DLD1 (cell line): ENCODE data around the gene TRPM6.
"Not testable (repeated sequence)": the region's sequence is repeated elsewhere in the genome, so short reads cannot be mapped to it uniquely, and the experiment has no call there.

ENCODE experiments used
- in situ Hi-C: cut with HindIII; loops from 2 replicates; pipeline ENCODE4 v1.10.0; 2017; ENCODE audit warnings: low sequenced_read_pairs

The TRPM6 gene

DNA sequence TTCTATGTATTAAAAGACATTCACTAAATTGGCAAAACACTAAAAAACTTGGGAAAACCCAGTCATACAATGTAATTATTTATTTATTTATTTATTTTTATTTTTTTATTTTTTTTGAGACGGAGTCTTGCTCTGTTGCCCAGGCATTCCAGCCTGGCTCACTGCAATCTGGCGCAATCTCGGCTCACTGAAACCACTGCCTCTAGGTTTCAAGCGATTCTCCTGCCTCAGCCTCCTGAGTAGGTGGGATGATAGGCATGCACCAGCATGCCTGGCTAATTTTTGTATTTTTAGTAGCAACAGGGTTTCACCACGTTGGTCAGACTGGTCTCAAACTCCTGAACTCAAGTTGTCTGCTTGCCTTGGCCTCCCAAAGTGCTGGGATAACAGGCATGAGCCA lies 27.5 kb downstream of the TRPM6 start:
- in situ Hi-C loops = not testable (repeated sequence)

DNA sequence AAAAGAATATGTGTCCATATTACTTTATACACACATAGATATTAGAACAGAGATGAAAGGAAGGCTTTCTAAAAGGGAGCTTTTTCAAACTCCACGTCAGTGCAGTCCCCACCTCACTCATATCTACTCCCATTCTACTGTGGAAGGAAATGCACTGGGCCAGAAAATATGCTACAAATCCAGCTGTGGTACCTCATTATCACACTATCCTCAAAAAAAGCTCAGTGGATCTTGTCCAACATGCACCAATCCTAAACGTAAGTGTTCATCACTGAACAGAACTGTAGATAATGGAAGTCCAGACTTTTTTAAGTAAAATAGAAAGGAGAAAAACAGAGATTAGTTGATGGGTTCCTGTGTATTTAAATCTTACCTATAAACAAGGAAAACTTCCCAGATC lies 27.9 kb downstream of the TRPM6 start:
- in situ Hi-C loops = no loop called here

DNA sequence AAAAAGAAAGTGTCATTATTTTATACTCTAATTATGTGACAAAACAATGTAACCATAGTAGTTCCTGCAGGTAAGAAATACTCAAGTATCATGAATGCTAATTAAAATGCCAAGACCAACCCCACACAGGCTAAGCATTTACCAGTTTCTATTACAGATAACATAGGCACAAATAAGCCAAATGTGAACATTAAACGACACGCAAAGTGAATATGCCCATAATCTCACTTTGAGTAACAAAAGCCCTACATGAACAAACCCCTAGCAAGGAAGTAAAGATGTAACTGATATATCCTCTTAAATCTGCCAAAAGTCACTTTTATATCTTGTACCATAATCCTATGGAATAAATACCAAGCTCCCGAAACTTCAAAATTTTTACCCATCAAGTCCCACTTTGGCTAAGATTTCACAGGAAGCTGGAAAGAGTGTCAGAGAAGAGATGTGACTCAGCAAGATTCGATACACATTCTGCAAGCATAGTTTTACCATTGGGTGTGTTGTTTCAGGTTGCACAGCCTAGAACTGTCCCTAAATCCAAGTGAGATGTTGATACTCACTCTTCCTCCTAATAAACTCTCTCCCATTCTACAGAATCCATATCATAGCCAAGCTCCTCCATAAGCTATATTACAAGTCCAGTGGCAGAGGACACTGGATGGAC lies 28.8 kb downstream of the TRPM6 start:
- in situ Hi-C loops = no loop called here

DNA sequence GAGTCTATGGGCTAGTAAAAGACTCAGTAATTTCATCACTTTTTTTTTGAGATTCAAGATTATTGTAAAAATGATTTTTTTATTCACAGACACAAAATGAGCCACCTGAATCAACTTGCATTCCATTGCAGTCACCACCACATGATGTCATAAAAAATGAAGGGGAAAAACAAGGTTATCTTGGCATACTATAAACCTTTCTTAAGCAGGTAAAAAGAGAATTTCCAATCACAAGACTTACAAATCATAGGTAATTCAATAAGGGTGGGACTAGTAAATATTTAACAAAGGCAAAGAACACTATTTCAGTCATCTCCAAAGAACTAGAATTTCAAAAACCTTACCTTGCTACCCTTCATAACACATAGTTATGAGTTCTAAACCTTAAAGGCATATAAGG lies 30.7 kb downstream of the TRPM6 start:
- in situ Hi-C loops = no loop called here

DNA sequence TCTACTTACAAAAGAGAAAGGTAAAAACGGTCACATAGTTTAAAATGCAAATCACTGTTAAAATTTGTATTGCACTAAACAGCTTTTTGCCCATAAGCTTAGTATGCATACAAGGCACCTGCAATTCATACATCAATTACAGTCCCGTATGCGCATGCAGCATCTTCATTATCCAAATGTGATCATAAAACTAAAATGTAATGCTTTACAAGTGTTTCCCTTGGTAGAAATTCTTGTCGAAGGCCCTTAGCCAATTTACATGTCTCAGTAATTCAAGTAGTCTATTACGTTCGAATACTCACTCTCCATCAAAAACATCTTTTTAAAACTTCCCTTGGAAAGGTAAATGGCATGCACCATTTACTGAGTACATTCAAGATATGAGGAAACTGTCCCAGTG lies 32.6 kb downstream of the TRPM6 start:
- in situ Hi-C loops = no loop called here

DNA sequence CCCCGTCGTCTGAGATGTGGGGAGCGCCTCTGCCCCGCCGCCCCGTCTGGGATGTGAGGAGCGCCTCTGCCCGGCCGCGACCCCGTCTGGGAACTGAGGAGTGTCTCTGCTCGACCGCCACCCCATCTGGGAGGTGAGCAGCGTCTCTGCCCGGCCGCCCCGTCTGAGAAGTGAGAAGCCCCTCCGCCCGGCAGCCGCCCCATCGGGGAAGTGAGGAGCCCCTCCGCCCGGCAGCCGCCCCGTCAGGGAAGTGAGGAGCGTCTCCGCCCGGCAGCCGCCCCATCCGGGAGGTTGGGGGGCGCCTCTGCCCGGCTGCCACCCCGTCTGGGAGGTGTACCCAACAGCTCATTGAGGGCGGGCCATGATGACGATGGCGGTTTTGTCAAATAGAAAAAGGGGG lies 34.7 kb downstream of the TRPM6 start:
- in situ Hi-C loops = not testable (repeated sequence)

DNA sequence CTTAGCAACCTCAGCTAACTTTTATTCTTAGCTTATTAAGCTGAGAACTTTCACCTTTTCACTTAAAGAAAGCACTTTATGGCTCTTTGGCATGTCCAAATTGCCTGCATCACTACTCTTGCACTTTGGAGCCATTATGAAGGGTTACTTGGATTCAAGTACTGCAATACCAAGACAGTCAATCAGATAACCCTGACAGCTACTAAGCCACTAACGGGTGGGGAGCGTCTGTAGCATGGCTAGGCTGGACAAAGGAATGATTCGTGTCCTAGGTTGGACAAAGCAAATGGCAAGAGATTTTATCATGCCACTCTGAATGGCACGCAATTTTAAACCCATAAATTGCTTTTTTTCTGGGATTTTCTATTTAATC lies 39.6 kb downstream of the TRPM6 start:
- in situ Hi-C loops = no loop called here

DNA sequence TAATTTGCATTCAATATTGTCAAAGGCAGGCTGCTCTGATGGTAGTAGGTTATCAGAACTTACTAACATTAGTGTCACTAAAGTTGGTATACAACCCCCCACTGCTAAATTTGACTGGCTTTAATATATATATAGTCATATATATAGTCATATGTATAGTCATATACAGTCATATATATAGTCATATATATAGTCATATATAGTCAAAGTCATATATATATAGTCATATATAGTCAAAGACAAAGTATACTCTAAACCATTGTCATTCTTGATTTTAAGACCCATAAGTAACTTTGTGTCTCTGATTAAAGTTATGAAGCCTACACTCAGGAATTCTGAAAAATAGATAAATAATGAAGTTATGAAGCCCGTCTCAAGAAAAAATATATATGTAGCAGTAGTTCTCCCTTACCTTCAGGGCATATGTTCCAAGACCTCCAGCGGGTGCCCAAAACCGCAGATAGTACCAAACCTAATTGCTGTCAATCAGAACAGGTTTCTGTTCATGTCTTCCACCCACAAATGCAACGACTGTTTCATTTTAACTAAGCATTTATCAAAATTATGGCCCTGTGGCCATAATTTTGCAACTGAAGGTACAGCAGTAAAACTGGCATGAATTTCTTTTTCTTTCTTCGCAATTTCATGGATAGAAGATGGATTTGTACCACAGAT lies 40.1 kb downstream of the TRPM6 start:
- in situ Hi-C loops = no loop called here

DNA sequence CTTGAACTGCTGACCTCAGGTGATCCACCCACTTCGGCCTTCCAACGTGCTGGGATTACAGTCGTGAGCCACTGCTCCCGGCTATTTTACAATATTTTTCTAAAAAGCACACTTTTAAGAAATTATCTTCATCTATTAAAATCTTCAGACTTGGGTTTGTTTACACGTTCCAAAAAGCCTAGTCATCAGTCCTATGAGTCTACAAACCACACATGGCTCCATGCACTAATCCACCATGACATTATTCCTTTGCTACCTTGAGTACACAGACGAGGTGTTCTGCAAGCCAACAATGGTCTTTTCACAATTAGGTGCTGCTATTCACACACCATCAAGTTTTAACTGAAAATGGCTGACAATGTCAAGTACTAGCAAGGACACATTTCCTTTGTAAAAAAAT lies 41.0 kb downstream of the TRPM6 start:
- in situ Hi-C loops = no loop called here

DNA sequence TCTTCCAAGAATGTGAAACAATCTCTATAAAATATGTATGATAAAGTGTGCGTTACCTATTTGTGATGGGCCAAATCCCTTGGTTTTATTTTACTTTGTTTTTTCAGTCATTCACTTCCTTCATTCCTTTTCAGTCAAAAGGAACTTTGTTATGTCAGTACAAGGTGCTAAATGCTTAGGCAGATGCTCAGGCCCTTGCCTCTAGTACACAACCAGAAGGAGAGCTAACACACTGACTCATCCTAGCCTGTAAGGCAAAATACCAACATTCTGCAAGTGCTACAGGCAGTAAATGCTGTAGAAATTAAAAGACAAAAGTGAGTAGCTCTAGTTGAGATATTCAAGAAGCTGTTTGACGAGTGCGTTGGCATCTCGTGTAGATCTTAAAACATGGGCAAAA lies 49.4 kb downstream of the TRPM6 start:
- in situ Hi-C loops = no loop called here

DNA sequence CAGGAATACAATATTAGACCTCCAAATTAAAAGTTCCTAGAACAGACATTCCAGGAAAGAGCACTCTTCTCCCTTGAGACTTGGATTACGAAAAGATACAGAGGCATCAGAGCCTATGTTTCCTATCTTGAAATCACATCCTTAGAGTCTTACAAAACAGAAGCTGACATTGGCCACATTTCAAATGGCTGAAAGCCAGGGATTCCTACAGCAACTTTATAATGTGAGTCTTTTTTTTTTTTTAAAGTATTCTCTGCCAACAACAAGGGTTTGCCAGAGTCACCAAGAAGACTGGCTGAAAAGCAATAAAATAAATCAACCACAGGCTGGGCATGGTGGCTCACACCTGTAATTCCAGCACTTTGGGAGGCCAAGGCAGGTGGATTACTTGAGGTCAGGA lies 63.1 kb downstream of the TRPM6 start:
- in situ Hi-C loops = no loop called here

DNA sequence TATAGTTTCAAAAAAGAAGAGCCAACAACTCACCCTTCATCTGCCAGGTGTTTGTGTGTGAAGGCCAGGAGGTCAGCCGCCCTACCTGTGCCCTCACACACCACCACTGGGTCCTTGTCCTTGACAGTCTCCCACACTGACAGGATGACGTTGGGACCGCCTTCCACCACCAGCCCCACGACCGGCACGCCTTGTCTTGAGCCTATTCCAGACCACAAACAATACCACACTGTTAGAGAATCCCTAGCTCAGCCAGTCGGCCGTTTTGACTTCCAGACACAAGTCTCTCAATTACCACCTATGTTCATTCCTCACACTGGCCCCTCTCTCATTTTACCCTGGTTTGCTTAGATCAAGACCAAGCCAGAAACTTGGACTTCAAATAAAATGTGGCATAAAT lies 66.1 kb downstream of the TRPM6 start:
- in situ Hi-C loops = no loop called here

DNA sequence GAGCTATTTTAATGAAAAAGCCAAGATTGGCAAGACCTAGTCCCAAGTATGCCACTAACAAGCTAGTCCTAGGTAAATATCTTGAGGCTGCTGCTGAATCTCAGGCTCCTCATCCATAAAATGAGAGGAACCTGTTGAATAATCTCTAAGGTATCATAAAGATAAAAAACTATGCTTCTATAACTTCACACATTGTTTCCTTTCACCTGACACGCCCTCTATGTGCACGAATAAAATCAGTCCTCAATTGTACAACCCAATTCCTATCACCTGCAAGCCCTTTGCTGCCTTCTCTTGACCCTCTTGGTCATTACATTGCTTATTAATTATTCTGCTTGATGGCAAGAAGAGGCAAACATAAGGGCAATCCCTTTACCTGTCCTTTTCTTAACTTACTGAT lies 69.9 kb downstream of the TRPM6 start:
- in situ Hi-C loops = no loop called here

DNA sequence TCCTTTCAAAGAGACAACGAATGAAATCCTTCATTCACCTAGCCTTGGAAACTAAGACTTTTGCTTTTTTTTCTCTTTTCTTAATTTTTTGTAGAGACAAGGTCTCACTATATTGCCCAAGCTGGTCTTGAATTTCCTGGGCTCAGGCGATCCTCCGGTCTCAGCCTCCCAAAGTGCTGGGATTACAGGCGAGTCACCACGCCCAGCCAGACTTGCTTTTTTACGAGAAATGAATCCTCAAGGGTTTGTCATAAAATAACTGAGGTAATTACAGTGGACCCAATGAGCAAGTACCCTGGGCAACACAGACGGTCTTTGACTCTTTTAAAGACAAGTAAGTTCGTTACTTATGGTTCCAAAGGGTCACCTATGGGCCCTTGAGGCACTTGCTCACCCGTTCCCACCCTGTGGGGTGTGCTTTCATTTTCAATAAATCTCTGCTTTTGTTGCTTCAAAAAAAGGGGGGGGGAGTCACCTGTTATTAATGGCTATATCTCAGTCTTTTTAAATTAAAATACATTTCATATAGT lies 70.4 kb downstream of the TRPM6 start:
- in situ Hi-C loops = no loop called here

DNA sequence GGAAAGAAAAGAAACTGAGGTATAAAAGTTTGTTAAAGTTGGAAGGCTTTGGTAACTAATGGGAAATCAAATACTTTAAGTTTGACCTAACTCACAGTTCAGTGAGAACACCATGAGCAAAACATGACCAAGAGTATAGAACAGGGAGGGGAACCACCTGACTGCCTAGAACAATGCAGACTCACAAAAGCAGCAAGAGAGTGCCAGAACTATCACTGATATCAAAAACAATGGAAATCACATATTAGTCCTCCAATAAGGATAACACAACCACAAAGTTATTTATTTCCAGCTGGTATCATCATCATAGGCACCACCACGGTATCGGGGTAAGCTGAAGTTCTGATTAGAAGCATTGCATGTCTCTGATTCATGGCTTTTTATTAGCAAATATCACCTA lies 77.5 kb downstream of the TRPM6 start:
- in situ Hi-C loops = no loop called here

DNA sequence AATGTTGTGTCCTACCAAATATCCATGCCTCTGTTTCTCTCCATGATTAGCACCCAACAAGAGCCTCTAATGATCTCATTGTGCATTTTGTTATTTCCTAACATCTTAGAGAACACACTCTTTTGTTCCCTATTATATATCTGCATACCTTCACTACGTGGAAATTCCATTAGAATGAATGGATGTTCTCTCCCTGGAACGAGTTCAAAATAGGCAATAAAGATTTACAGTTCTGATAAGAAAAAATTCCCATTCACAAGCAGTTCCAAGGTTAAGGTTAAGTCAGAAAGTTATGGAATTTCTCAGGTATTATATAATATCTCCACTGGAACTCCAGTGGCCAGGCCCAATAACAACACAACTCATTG lies 83.7 kb downstream of the TRPM6 start:
- in situ Hi-C loops = no loop called here

DNA sequence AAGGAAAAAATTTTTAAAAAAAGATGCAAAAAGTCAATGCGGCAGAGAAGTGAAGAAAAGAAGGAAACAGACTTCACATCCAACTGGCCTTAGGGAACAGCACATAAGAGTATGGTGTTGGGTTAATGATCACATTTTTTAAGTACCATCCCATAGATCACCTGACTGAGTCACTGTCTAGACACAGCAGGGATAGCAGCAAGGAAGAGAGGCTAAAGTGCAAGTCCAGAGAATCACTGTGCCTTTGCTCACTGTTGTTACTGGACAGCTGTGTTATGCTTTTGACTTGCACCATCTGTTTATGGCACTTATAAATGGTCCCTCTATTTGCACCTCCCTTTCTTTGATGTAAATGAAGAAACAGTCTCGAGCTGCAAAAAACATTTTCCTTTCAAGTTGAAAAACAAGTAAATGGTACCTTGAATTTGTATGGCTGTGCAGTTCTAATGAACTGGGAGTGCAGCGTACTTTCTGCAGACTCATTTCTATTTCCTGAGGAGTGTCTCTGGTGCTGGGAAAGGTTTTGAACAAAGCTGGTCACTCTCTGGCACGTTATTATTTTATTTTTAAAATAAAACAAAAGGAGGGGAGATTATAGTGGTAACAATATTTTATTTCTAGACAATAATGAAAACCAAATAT lies 84.2 kb downstream of the TRPM6 start:
- in situ Hi-C loops = no loop called here

DNA sequence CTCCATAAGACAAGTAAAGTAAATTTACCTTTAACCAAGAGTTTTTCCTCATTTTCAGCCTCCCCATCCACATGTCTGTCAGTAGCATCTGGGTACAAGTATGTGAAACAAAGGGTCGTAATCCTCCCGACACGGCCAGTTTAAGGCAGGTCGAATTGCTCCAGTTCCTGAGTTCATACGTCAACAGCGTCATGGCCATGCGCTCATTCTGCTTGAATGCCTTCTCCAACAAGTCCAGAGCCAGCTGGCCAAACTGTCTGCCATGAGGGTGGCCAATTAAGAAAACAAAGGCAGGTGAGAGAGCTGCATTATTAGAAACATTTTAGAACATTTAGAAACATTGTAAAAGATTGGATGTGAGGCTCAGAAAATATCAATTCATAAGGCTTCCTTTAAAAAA lies 87.5 kb downstream of the TRPM6 start:
- in situ Hi-C loops = no loop called here

DNA sequence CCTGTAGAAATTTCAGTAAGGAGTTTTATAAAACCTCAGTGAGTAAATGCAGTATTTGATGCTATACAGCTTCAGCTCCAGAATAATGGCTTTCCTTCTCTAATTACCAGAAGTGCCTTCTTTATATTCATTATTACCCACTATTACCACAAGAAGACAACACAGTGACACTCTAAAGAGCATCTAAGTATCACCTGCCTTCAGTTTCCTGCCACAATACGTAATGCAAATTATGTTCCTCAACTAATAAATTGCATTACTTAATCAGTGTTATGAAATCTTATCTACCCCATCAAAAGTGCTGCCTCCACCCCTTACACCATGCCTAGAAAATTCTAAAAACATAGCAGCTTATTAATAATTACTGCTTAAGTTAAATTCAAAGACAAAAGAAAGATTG lies 91.9 kb downstream of the TRPM6 start:
- in situ Hi-C loops = no loop called here

DNA sequence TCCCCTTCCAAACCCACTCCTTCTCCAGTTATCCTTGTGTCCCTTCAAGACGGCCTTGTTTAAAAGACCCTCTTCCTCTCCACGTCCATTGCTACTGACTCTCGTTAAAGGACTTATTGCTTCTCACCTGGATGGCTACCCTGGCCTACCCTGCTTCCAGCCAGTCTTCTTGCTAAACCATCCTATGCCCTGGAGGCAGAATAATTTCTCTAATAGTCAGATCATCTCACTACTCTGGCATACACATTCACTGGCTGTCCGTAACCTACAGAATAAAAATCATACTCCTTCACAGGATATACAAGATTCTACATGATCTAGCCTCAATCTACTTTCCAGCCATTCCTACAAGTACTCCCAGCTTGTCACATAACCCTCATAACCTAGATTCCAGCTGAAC lies 92.6 kb downstream of the TRPM6 start:
- in situ Hi-C loops = no loop called here

DNA sequence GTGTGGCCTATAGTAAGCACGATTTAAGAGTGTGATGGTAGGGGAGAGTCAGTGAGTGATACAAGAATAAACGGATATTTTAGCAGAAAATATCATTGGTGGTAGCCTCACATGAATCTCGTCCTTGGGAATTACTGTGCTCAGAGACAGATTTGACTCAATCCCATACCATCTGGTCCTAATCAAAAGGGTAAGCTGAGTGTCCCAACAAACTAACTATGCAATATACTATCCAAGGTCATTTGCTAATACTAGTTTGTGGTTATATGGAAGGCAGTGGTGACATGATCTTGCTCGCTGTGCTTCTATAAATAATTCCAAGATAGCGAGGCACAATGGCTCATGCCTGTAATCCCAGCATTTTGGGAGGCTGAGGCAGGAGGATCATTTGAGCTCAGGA lies 103.2 kb downstream of the TRPM6 start:
- in situ Hi-C loops = no loop called here

DNA sequence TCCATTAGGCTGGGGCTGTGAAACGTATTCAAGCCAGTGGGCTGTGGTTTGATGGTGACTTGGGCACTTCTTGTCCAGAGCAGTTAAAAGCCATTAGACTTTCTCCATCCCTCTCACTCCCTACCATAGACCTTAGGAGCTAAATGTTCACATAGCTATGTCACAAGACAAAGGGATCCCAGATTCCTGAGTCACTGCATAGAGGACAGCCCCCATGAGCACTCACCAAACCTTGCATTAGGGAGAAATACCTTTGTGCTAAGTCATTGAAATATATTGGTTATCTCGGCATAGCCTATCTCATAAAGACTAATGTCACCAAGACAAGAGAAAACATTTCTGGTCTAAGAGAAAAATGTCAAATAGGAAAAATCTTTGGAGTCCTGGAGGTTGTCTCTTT lies 104.3 kb downstream of the TRPM6 start:
- in situ Hi-C loops = no loop called here
